HepG2 (cell line): ENCODE results near the gene ATRAID. TPM values are rescaled to one million over a fixed set of nuclear protein-coding genes. Genes with fewer than 3 reads are reported as not detected.

Experiments used
- ATAC-seq: fragments of 200-7000 bp; cut with Tn5 transposase; 3 replicates; pipeline ENCODE4 v1.9.1; 2020; ENCODE audit warnings: mild to moderate bottlenecking, moderate library complexity
- BruUV-seq: library from RNA; stranded (reverse); fragments of 400-500 nt; replicated peaks from 2 replicates; lab custom pipeline; 2021; lab: Mats Ljungman, UMichigan
- CTCF ChIA-PET: fragments of 300-600 bp; formaldehyde crosslinking; extraction: SDS; loops from one replicate; lab custom pipeline; 2021; ENCODE audit warnings: low total read pairs, inconsistent platforms, low intra/inter-chr PET ratio; lab: Yijun Ruan, JAX
- POLR2A ChIA-PET: fragments of 350-600 bp; sonication (Branson Sonifier 250); formaldehyde crosslinking; loops from one replicate; lab custom pipeline; 2020; ENCODE audit warnings: antibody characterized with exemption, inconsistent platforms; lab: Yijun Ruan, JAX
- DNase-seq: peaks from one replicate; pipeline ENCODE4 v3.0.0-alpha.2; 2015; ENCODE audit warnings: low spot score
- FAIRE-seq: peaks from 3 replicates; lab custom pipeline; 2011; peaks lifted over from hg19 to GRCh38; lab: Jason Lieb, UNC
- H2AFZ ChIP-seq: one replicate; pipeline ENCODE4 v1.6.1; 2011; ENCODE audit warnings: low read length, inconsistent platforms
- H3K27ac ChIP-seq: fragments of 300-600 bp; 3 replicates; pipeline ENCODE4 v1.8.0; 2011; ENCODE audit warnings: mixed run types, mild to moderate bottlenecking, mixed read lengths, low read length, inconsistent platforms; ENCODE audit not compliant: insufficient read depth; ENCODE audit errors: extremely low read length
- H3K27me3 ChIP-seq, 2 experiments: fragments of 200-600 bp in 1 of 2; 2 replicates in 1 of 2; 3 replicates in 1 of 2; pipeline versions ENCODE4 v1.6.0 to v1.8.0; 2011; ENCODE audit warnings: low read length in 2 of 2, mild to moderate bottlenecking in 2 of 2, moderate library complexity in 2 of 2, inconsistent platforms in 1 of 2; ENCODE audit not compliant: insufficient read depth in 2 of 2, control insufficient read depth in 1 of 2
- H3K36me3 ChIP-seq, 2 experiments: fragments of 200-600 bp in 1 of 2; replicated peaks in 1 of 2; 2 replicates in 1 of 2; 3 replicates in 1 of 2; pipeline versions ENCODE4 v1.5.1 to v1.8.0; 2011; ENCODE audit warnings: low read length in 2 of 2, inconsistent platforms in 1 of 2; ENCODE audit not compliant: insufficient read depth in 2 of 2, control insufficient read depth in 1 of 2
- H3K4me1 ChIP-seq: 2 replicates; pipeline ENCODE4 v1.5.1; 2012; ENCODE audit warnings: low read length, inconsistent platforms; ENCODE audit not compliant: insufficient read depth
- H3K4me2 ChIP-seq: 2 replicates; pipeline ENCODE4 v1.6.0; 2011; ENCODE audit warnings: low read depth, low read length, inconsistent platforms
- H3K4me3 ChIP-seq, 3 experiments: fragments of 200-600 bp in 1 of 3; sonication (generic), shearing (Covaris generic) in 1 of 3; replicated peaks in 1 of 3; 2 replicates each; pipeline ENCODE4 v1.5.1; 2011 to 2016; ENCODE audit warnings: low read length in 3 of 3, inconsistent platforms in 2 of 3, low read depth in 2 of 3, mild to moderate bottlenecking in 2 of 3, control low read depth in 1 of 3, mixed read lengths in 1 of 3; ENCODE audit not compliant: insufficient read depth in 1 of 3
- H3K79me2 ChIP-seq: one replicate; pipeline ENCODE4 v1.6.1; 2011; ENCODE audit warnings: low read length, inconsistent platforms; ENCODE audit not compliant: insufficient read depth
- H3K9ac ChIP-seq: 2 replicates; pipeline ENCODE4 v1.6.0; 2011; ENCODE audit warnings: mild to moderate bottlenecking, low read depth, low read length, inconsistent platforms; ENCODE audit not compliant: insufficient read depth
- H3K9me3 ChIP-seq: 2 replicates; pipeline ENCODE4 v1.5.1; 2012; ENCODE audit warnings: mild to moderate bottlenecking, low read length
- H4K20me1 ChIP-seq: 2 replicates; pipeline ENCODE4 v1.6.0; 2011; ENCODE audit warnings: inconsistent platforms, mild to moderate bottlenecking, low read length, moderate library complexity; ENCODE audit not compliant: insufficient read depth
- CREB3 ChIP-seq: sonication (generic); formaldehyde crosslinking; IDR thresholded peaks from 2 replicates; pipeline ENCODE4 v1.5.0; 2020; ENCODE audit warnings: missing genetic modification reagents
- ESRRA ChIP-seq: sonication (generic); formaldehyde crosslinking; IDR thresholded peaks from 2 replicates; pipeline ENCODE4 v1.5.1; 2020; ENCODE audit warnings: mild to moderate bottlenecking, low read depth, missing genetic modification reagents
- GLI4 ChIP-seq: sonication (generic); formaldehyde crosslinking; IDR thresholded peaks from 2 replicates; pipeline ENCODE4 v1.5.1; 2020; ENCODE audit warnings: missing genetic modification reagents, mild to moderate bottlenecking, moderate library complexity, borderline replicate concordance
- HIVEP1 ChIP-seq: sonication (generic); formaldehyde crosslinking; IDR thresholded peaks from 2 replicates; pipeline ENCODE4 v1.4.0; 2020; ENCODE audit warnings: mild to moderate bottlenecking, missing genetic modification reagents
- LCORL ChIP-seq, 2 experiments: fragments of 450-650 bp in 1 of 2; sonication (generic) in 1 of 2; formaldehyde crosslinking in 1 of 2; IDR thresholded peaks; 2 replicates each; pipeline versions ENCODE4 v1.5.0 to v1.6.1; 2017 to 2020; ENCODE audit warnings: antibody characterized with exemption in 1 of 2, missing genetic modification reagents in 1 of 2
- MEF2D ChIP-seq: sonication (generic); formaldehyde crosslinking; IDR thresholded peaks from 2 replicates; pipeline ENCODE4 v1.5.1; 2020; ENCODE audit warnings: mild to moderate bottlenecking, missing genetic modification reagents
- NFATC3 ChIP-seq: sonication (generic); formaldehyde crosslinking; IDR thresholded peaks from 2 replicates; pipeline ENCODE4 v1.5.1; 2020; ENCODE audit warnings: mild to moderate bottlenecking, missing genetic modification reagents
- NONO ChIP-seq, 2 experiments: fragments of 450-650 bp in 1 of 2; sonication (generic) in 1 of 2; formaldehyde crosslinking in 1 of 2; IDR thresholded peaks in 1 of 2; conservative IDR thresholded peaks in 1 of 2; 2 replicates each; pipeline versions ENCODE4 v1.6.1 to v1.8.0; 2017 to 2022; ENCODE audit warnings: mild to moderate bottlenecking in 1 of 2, missing genetic modification reagents in 1 of 2, moderate library complexity in 1 of 2
- PAWR ChIP-seq: sonication (generic); formaldehyde crosslinking; IDR thresholded peaks from 2 replicates; pipeline ENCODE4 v1.4.0; 2020; ENCODE audit warnings: missing genetic modification reagents, mild to moderate bottlenecking, borderline replicate concordance
- SNAPC5 ChIP-seq: sonication (generic); formaldehyde crosslinking; IDR thresholded peaks from 2 replicates; pipeline ENCODE4 v1.8.1; 2023; ENCODE audit warnings: mild to moderate bottlenecking, missing genetic modification reagents, borderline replicate concordance
- TBX2 ChIP-seq: sonication (generic); formaldehyde crosslinking; IDR thresholded peaks from 2 replicates; pipeline ENCODE4 v1.5.0; 2020; ENCODE audit warnings: missing genetic modification reagents, mild to moderate bottlenecking, borderline replicate concordance
- TRIM24 ChIP-seq: sonication (generic); formaldehyde crosslinking; IDR thresholded peaks from 2 replicates; pipeline ENCODE4 v1.8.0; 2022; ENCODE audit warnings: mild to moderate bottlenecking, missing genetic modification reagents
- U2AF2 ChIP-seq: fragments of 200-400 bp; formaldehyde crosslinking; IDR thresholded peaks from 2 replicates; pipeline ENCODE4 v1.6.1; 2017; ENCODE audit warnings: low read depth, mild to moderate bottlenecking, low read length
- ZC3H4 ChIP-seq: sonication (generic); formaldehyde crosslinking; IDR thresholded peaks from 2 replicates; pipeline ENCODE4 v1.4.0; 2020; ENCODE audit warnings: missing genetic modification reagents, borderline replicate concordance
- ZFY ChIP-seq: sonication (generic); formaldehyde crosslinking; IDR thresholded peaks from 2 replicates; pipeline ENCODE4 v1.4.0; 2020; ENCODE audit warnings: missing genetic modification reagents
- ZNF138 ChIP-seq: sonication (generic); formaldehyde crosslinking; IDR thresholded peaks from 2 replicates; pipeline ENCODE4 v1.5.0; 2020; ENCODE audit warnings: mild to moderate bottlenecking, low read depth, missing genetic modification reagents
- ZNF543 ChIP-seq: sonication (generic); formaldehyde crosslinking; IDR thresholded peaks from 2 replicates; pipeline ENCODE4 v1.4.0; 2020; ENCODE audit warnings: mild to moderate bottlenecking, missing genetic modification reagents
- ZNF672 ChIP-seq: sonication (generic); formaldehyde crosslinking; IDR thresholded peaks from 2 replicates; pipeline ENCODE4 v1.8.1; 2022; ENCODE audit warnings: missing genetic modification reagents
- ZNF678 ChIP-seq: sonication (generic); formaldehyde crosslinking; IDR thresholded peaks from 2 replicates; pipeline ENCODE4 v1.4.0; 2020; ENCODE audit warnings: mild to moderate bottlenecking, missing genetic modification reagents
- WGBS: methylation state at CpG from one replicate; pipeline ENCODE4 v1.1.6; 2017; ENCODE audit warnings: low lambda C conversion rate; 5-methylcytosine and 5-hydroxymethylcytosine counted together
- in situ Hi-C: cut with HindIII; loops from 2 replicates; pipeline ENCODE4 v1.10.0; 2017; ENCODE audit warnings: low pct_unique_long_range_greater_than_20kb; ENCODE audit not compliant: extremely low pct_ligation_motif_present
- intact Hi-C: fragments of 100-400 bp; cut with micrococcal nuclease; formaldehyde crosslinking; loops from one replicate; pipeline ENCODE4 v1.10.0; 2022; ENCODE audit not compliant: unreplicated experiment
- polyA plus RNA-seq, 8 experiments: library from polyadenylated mRNA; depleted of rRNA in 3 of 8; stranded (reverse) in 7 of 8; unstranded in 1 of 8; fragments of >200 nt; fragmentation: Illumina TruSeq in 4 of 8; extraction: Trizol in 4 of 8; gene quantifications; 2 replicates each; pipeline versions ENCODE4 v1.2.1 to v1.2.3, GENCODE V29; 2011 to 2016; ENCODE audit warnings: low read depth in 4 of 8, missing spikeins in 1 of 8, mixed read lengths in 1 of 8; ENCODE audit not compliant: insufficient read depth in 1 of 8
- total RNA-seq, 5 experiments: library from RNA; depleted of rRNA; stranded (reverse); fragments of >200 nt; fragmentation: Illumina TruSeq; extraction: Trizol; gene quantifications; 2 replicates each; pipeline ENCODE4 v1.2.3, GENCODE V29; 2016; ENCODE audit warnings: low read depth in 1 of 5
- TF ChIP-seq, protein P1 (sequence below): sonication (generic); formaldehyde crosslinking; IDR thresholded peaks from 2 replicates; pipeline ENCODE4 v1.4.0; 2020; ENCODE audit warnings: mild to moderate bottlenecking, missing genetic modification reagents, borderline replicate concordance

The ATRAID gene
- total and polyA plus RNA-seq, 2 of the 13 experiments (the other 11 are each of a cell fraction or from before 2014, with no cell fraction given), result 207 to 382 TPM

DNA sequence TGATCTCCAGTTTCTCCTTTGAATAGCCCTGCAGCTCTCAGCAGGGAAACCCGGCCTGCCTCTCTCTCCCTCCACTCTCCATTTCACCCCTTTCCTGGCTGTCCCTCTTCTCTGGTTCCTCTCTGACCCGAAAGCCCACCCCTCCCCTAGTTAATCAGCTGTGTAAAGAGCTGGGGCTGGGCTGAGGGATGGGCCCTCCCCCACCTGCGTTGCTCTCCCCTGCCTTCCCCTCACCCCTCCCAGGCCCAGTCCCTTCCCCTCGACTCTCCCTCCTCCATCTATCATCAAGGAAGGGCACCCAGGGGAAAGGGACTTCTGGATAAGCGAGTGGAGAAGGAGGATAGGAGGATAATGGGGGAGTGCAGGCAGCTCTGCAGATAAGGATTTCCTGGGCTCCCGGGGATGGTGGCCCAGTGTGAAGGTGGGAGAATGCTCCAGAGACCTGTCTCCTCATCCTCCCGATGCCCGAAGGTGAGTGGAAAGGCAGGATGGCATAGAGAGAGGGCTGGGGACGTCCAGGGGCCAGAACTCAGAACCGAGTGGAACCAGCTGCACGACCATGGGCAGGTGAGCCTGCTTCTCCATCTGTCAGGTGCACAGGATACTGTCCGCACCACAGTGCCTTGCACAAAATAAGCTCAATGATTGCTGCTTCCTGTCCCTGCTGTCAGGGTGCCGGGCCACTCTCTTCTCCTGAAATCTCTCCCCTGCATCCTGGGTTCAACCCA lies 39.0 kb downstream of the ATRAID start (continued):
- TF ChIP-seq ZFY (CRISPR knock-in tag), result peak; percentile 20
- TF ChIP-seq TRIM24 (CRISPR knock-in tag), result no peak
- no peak for TF ChIP-seq NONO (IDR thresholded peaks at IDR 0.05)
- peak; percentile 43 for TF ChIP-seq NONO (CRISPR knock-in tag; conservative IDR thresholded peaks at IDR 0.05)
- 0 out of 2 replicates have a peak, but pooled peaks have one; percentile 44 for TF ChIP-seq MEF2D (CRISPR knock-in tag)
- peak; percentile 20; the same call in 1 of the 2 replicates for TF ChIP-seq ZNF543
- TF ChIP-seq ESRRA (CRISPR knock-in tag), result no peak
- TF ChIP-seq LCORL (IDR thresholded peaks at IDR 0.05), result no peak
- no peak for TF ChIP-seq LCORL (CRISPR knock-in tag; IDR thresholded peaks at IDR 0.05)
- TF ChIP-seq ZNF678 (CRISPR knock-in tag), result no peak
- TF ChIP-seq TBX2, result no peak
- TF ChIP-seq HIVEP1, result no peak
- TF ChIP-seq SNAPC5, result no peak

DNA sequence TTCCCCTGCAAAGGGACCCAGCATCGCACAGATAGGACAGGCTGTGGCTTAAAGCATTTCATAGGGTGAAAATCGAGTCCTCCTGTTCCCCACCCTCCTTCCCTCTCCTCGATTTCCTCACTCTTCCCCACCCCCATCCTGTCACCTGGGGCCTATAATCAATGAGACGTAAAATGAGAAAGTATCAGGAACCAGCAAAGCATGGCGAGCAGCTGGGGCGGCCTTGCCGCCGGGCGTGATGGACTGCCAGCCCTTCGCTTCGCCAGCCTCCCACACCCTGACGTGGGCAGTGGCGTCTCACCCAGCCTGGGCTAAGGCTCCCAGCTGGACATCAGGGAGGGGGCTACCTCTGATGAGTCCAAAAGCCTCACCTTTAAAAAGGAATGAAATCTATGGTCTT lies 39.9 kb downstream of the ATRAID start:
- ATAC-seq, result no peak
- intact Hi-C loops (loop anchor here (10.0 kb wide), 1 partner anchor 123 kb away; the partner anchor contains the start of genes EIF2B4 and SNX17), in situ Hi-C loops (no loop called here)
- Histone ChIP-seq H3K9me3 (no peaks in the 10 kb centered on the region), H3K27me3 (peaks cover 0 to 13% of the 10 kb centered on the region in 2 experiments; a peak in 4 of 5 replicates), H3K79me2 (no peaks in the 10 kb centered on the region), H3K4me2 (no peak overlapping the region), H2AFZ (no peak overlapping the region), H3K27ac (no peak overlapping the region), H3K9ac (no peak overlapping the region), H4K20me1 (no peaks in the 10 kb centered on the region), H3K4me1 (peaks cover 25% of the 10 kb centered on the region), H3K4me3 (no peak overlapping the region), H3K36me3 (no peaks in the 10 kb centered on the region)
- DNase-seq, result no peak
- FAIRE-seq, result no peak
- no TSS peak for BruUV-seq
- ChIA-PET POLR2A (interaction anchor here (1.3 to 1.4 kb wide), 2 partner anchors 12 to 50 kb away, joined by 3 read pairs; no protein-coding TSS in a partner anchor), CTCF (interaction anchor here (3.6 kb wide), 1 partner anchor 27 kb away, joined by 22 read pairs; no protein-coding TSS in a partner anchor)
- WGBS, result 68% methylated on average over 13 of the region's 13 CpGs
- TF ChIP-seq PAWR (no peak), CREB3 (CRISPR knock-in tag) (no peak), ZNF672 (no peak), ZNF138 (no peak), GLI4 (no peak), U2AF2 (no peak), NFATC3 (CRISPR knock-in tag) (no peak), ZC3H4 (CRISPR knock-in tag) (no peak)
- TF ChIP-seq, protein P1, sequence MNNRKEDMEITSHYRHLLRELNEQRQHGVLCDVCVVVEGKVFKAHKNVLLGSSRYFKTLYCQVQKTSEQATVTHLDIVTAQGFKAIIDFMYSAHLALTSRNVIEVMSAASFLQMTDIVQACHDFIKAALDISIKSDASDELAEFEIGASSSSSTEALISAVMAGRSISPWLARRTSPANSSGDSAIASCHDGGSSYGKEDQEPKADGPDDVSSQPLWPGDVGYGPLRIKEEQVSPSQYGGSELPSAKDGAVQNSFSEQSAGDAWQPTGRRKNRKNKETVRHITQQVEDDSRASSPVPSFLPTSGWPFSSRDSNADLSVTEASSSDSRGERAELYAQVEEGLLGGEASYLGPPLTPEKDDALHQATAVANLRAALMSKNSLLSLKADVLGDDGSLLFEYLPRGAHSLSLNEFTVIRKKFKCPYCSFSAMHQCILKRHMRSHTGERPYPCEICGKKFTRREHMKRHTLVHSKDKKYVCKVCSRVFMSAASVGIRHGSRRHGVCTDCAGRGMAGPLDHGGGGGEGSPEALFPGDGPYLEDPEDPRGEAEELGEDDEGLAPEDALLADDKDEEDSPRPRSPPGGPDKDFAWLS, result no peak
